Stimulated activated effector memory CD8-positive, alpha-beta T cell treated with anti-CD3 and anti-CD28 coated beads, Interleukin-12 subunit alpha, Interleukin-12 subunit beta, amount 100 ng/mL, for 72 hours (primary cell): ENCODE measurements around the gene FOXE1.

Source experiments
- ATAC-seq: fragments of 150-1000 bp; cut with Tn5 transposase; 2 replicates; pipeline ENCODE4 v1.10.0; 2021
- DNase-seq, 2 donors: peaks; one replicate each; pipeline ENCODE4 v3.0.0; 2021 to 2022; ENCODE audit warnings: low spot score in 2 of 2
- H3K27ac Mint-ChIP-seq: one replicate; pipeline ENCODE4 v1.8.0; 2022; ENCODE audit warnings: mild to moderate bottlenecking, mixed read lengths
- H3K36me3 Mint-ChIP-seq: one replicate; pipeline ENCODE4 v1.8.0; 2022; ENCODE audit warnings: mild to moderate bottlenecking, mixed read lengths
- H3K4me1 Mint-ChIP-seq: one replicate; pipeline ENCODE4 v1.8.0; 2022; ENCODE audit warnings: mixed read lengths
- H3K4me3 Mint-ChIP-seq: one replicate; pipeline ENCODE4 v1.8.0; 2022; ENCODE audit warnings: mild to moderate bottlenecking, mixed read lengths
- H3K9me3 Mint-ChIP-seq: one replicate; pipeline ENCODE4 v1.8.0; 2022; ENCODE audit warnings: mixed read lengths

FOXE1 gene

GRCh38 chr9:97873425-97873824 is 20.4 kb downstream of the FOXE1 start:
- Mint-ChIP-seq H3K9me3 (no peaks in the 10 kb centered on the region), H3K4me3 (no peak overlapping the region), H3K36me3 (no peaks in the 10 kb centered on the region), H3K27ac (no peak overlapping the region), H3K4me1 (no peaks in the 10 kb centered on the region)
- ATAC-seq (no peak), DNase-seq (no peak)

GRCh38 chr9:97873882-97874281 is 20.9 kb downstream of the FOXE1 start:
- no peaks in the 10 kb centered on the region for H3K36me3 Mint-ChIP-seq
- DNase-seq (no peak), ATAC-seq (no peak)
- no peak overlapping the region for H3K27ac Mint-ChIP-seq
- no peaks in the 10 kb centered on the region for H3K4me1 Mint-ChIP-seq
- H3K4me3 Mint-ChIP-seq = no peak overlapping the region
- H3K9me3 Mint-ChIP-seq = no peaks in the 10 kb centered on the region

DNA sequence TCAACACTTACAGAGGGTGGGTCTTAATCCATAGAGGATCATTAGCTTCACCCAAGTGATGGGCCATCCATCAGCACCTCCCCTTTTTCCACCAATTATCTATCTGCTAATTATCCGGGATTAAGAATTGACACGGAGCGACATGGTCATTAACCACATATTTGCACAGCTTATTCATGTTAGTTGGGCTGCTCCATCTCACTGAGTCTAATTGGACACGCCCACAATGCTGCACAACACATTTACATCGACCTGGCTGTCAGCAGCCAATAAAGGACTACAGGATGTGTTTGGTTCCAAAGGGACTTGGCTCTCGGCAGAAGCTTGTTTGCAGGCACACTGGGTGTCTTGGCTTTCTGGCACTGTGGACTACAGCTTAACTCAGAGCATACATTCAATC is 21.6 kb downstream of the FOXE1 start:
- no peaks in the 10 kb centered on the region for H3K36me3 Mint-ChIP-seq

DNA sequence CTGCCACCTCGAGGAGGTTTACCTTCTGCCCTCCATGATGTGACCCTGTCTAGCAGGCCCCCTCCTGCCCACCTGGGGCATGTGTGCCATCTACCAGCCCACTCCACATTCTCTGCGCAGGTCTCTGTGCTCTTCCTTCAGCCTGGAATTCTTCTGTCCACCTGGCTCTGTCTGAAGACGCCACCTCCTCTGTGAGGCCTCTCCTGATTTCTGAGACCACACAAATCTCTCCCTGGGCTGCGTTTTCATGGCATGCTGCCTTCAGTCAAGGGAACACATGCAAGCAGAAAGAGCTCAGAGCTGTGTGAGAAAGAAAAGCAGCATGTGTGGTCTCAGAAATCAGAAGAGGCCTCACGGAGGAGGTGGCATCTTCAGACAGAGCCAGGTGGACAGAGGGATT is 22.1 kb downstream of the FOXE1 start:
- no peaks in the 10 kb centered on the region for H3K4me1 Mint-ChIP-seq
- ATAC-seq (no peak), DNase-seq (no peak)
- H3K4me3 Mint-ChIP-seq = no peak overlapping the region
- no peak overlapping the region for H3K27ac Mint-ChIP-seq
- no peaks in the 10 kb centered on the region for H3K9me3 Mint-ChIP-seq
- H3K36me3 Mint-ChIP-seq = no peaks in the 10 kb centered on the region

More for the DNA sequence above, 21.6 kb downstream of the FOXE1 start:
- Mint-ChIP-seq H3K4me3 (no peak overlapping the region), H3K27ac (no peak overlapping the region), H3K4me1 (no peaks in the 10 kb centered on the region), H3K9me3 (no peaks in the 10 kb centered on the region)
- no peak for DNase-seq
- ATAC-seq = no peak

- H3K27ac Mint-ChIP-seq = no peak overlapping the region
- DNase-seq (no peak), ATAC-seq (no peak)
- no peaks in the 10 kb centered on the region for H3K4me1 Mint-ChIP-seq
- H3K36me3 Mint-ChIP-seq = no peaks in the 10 kb centered on the region
- no peak overlapping the region for H3K4me3 Mint-ChIP-seq
- no peaks in the 10 kb centered on the region for H3K9me3 Mint-ChIP-seq
Observed at GRCh38 chr9:97876061-97876460, 23.0 kb downstream of the FOXE1 start.

- Mint-ChIP-seq H3K4me3 (no peak overlapping the region), H3K4me1 (no peaks in the 10 kb centered on the region), H3K36me3 (no peaks in the 10 kb centered on the region), H3K9me3 (no peaks in the 10 kb centered on the region), H3K27ac (no peak overlapping the region)
- peak in 1 of 2 donors; percentile 7 for DNase-seq
- ATAC-seq = no peak
Observed at GRCh38 chr9:97880336-97880735, 27.3 kb downstream of the FOXE1 start.

DNA sequence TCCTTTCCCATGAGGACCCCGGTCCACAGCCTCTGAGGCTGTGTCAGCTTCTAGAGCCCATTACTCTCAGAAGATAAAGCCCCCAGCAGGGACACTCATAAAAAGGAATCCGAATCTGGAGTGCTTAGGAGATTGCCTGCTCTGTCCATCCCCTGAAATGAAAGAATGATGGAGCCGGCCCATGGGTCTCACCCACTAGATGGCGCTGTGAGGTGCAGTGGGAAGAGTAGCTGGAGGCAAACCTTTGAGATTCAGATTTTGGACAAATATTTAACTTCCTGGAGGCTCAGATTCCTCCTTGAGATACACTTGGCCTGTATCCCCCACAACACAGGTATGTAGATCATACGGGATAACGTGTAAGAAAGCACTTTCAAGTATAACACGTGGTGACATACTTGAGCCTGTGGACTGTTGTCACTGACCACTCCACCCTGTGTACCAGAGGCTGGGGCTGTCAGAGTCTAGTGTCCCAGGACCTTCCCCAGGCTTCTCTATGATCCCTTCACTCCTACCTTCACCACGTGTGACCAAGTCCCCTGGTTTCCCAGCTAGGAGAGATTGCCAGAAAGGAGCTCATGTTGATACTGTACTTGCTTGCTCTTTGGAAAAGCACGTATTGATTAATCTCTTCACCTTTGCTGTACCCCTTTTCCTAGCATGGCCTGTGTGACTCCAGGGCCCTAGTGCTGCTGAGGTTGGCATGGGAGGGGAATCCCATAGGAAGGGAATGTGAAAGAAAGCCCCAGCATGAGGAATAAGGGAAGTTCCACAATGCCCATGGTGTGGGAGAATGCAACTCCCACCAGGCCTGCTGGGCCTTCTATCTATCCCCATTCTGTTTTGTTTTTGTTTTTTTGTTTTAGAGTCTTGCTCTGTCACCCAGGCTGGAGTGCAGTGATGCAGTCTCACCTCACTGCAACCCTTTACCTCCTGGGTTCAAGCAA is 37.2 kb downstream of the FOXE1 start:
- no peaks in the 10 kb centered on the region for H3K36me3 Mint-ChIP-seq
- no peak overlapping the region for H3K4me3 Mint-ChIP-seq
- peaks cover 3% of the 10 kb centered on the region for H3K9me3 Mint-ChIP-seq
- no peak overlapping the region for H3K27ac Mint-ChIP-seq
- DNase-seq (peak; percentile 61 to 83), ATAC-seq (peak; percentile 70)
- H3K4me1 Mint-ChIP-seq = peaks cover 6% of the 10 kb centered on the region

- H3K27ac Mint-ChIP-seq = peak overlapping the region; percentile 43
- H3K9me3 Mint-ChIP-seq = peaks cover 3% of the 10 kb centered on the region
- no peaks in the 10 kb centered on the region for H3K36me3 Mint-ChIP-seq
- no peak overlapping the region for H3K4me3 Mint-ChIP-seq
- DNase-seq = no peak
- peaks cover 6% of the 10 kb centered on the region for H3K4me1 Mint-ChIP-seq
- ATAC-seq = no peak
Observed at GRCh38 chr9:97891736-97892135, 38.7 kb downstream of the FOXE1 start.

GRCh38 chr9:97892421-97892820 is 39.4 kb downstream of the FOXE1 start:
- H3K9me3 Mint-ChIP-seq = peaks cover 3% of the 10 kb centered on the region
- H3K4me3 Mint-ChIP-seq = no peak overlapping the region
- no peaks in the 10 kb centered on the region for H3K36me3 Mint-ChIP-seq
- DNase-seq = no peak
- ATAC-seq = no peak
- no peak overlapping the region for H3K27ac Mint-ChIP-seq
- H3K4me1 Mint-ChIP-seq = peaks cover 6% of the 10 kb centered on the region

GRCh38 chr9:97895211-97895610 is 42.2 kb downstream of the FOXE1 start:
- Mint-ChIP-seq H3K36me3 (no peaks in the 10 kb centered on the region), H3K4me3 (no peak overlapping the region), H3K9me3 (peaks cover 3% of the 10 kb centered on the region), H3K27ac (no peak overlapping the region), H3K4me1 (peaks cover under 1% of the 10 kb centered on the region)
- no peak for ATAC-seq
- DNase-seq = no peak

- no peak for DNase-seq
- no peaks in the 10 kb centered on the region for H3K36me3 Mint-ChIP-seq
- H3K27ac Mint-ChIP-seq = no peak overlapping the region
- ATAC-seq = no peak
- peaks cover under 1% of the 10 kb centered on the region for H3K4me1 Mint-ChIP-seq
- no peak overlapping the region for H3K4me3 Mint-ChIP-seq
- H3K9me3 Mint-ChIP-seq = peaks cover 3% of the 10 kb centered on the region
Observed at GRCh38 chr9:97895695-97896332, 42.8 kb downstream of the FOXE1 start.

DNA sequence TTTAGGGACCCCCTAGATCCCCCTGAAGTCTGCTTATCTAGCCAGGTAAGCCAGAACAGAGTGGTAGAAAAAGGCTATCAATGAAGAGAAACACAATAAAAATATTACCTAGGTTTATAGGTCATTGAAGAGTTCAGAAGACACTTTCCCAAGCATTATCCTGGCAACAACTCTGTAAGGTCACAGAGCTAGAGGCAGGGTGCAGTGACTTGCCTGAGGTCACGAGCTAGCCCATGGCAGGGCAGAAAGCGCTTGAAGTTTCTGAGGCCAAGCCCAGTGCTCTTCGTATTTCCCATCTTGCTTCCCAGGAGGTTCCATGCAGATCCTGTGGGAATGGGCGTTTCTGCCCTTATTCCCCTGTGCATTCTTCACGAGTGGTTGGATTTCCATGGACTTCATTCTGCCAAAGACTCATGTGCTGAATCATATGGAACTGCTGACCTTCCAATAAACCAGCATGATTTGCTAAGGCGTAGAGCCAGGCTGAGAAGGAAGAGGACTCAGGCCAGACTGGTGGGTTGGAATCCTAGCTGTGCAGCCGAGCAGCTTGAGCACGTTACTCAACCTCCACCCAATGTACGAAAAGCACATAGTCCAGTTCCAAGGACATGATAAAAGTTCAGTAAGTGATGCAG is 47.2 kb downstream of the FOXE1 start:
- H3K27ac Mint-ChIP-seq = no peak overlapping the region
- ATAC-seq = no peak
- H3K4me1 Mint-ChIP-seq = peaks cover 21% of the 10 kb centered on the region
- no peaks in the 10 kb centered on the region for H3K9me3 Mint-ChIP-seq
- H3K4me3 Mint-ChIP-seq = no peak overlapping the region
- peaks cover 17% of the 10 kb centered on the region for H3K36me3 Mint-ChIP-seq
- DNase-seq = no peak

DNA sequence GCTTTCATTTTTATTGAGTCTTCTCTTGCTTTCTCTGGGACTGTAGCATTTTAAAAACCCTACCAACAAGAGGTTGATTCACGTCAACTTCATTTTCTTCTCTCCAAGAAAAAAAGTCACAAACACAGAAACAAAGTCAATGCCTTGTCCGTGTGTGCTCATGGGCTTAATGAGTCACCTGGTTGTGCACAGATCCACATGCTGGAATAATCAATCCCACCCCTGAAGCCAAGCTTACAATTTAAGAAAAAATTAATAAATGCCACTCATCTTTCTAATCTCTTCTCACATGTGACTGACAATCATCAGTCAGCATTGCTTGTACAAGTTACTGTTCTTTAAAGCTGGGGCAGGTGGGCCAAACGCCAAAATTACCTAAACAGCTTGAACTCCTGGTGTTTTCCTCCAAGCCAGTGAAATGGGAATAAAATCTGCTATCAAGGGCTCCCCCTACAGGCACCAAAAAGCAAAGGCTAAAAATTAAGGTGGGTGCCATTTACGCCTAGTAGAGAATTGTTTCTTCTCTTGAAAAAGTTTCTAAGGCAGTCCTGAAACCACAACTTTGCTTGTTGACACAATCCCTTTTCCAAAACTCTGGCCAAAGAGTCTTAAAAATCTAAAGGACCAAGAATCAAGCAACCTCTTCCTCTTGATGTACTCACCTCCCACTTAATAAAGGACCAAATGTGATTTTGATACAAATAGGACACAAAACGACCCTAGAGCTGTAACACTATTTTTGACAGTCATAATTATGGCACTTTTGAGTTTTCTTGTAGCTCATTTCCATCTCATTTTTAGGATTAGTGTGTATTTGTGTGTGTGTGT is 47.9 kb downstream of the FOXE1 start:
- no peak overlapping the region for H3K4me3 Mint-ChIP-seq
- H3K27ac Mint-ChIP-seq = peak overlapping the region; percentile 76
- no peak for DNase-seq
- peaks cover 29% of the 10 kb centered on the region for H3K4me1 Mint-ChIP-seq
- no peak for ATAC-seq
- peaks cover 22% of the 10 kb centered on the region for H3K36me3 Mint-ChIP-seq
- H3K9me3 Mint-ChIP-seq = no peaks in the 10 kb centered on the region

DNA sequence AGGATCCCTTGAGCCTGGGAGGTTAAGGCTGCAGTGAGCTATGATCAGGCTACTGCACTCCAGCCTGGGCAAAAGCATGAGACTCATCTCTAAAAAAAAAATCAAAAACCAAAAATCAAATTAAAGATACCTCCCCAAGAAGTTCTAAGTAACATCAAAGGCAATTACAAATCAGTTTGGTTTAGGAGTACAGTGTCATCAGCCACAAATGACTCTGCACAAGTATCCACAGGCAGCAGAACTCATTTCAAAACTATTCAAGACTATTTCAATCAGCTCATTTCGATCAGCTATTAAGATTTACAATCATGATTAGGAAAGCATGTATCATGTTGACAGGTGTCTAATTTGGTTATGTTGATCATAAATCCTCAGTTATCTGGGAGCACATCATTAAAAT is 50.2 kb downstream of the FOXE1 start:
- H3K27ac Mint-ChIP-seq = peak overlapping the region; percentile 76
- no peaks in the 10 kb centered on the region for H3K9me3 Mint-ChIP-seq
- H3K4me3 Mint-ChIP-seq = no peak overlapping the region
- DNase-seq = no peak
- H3K36me3 Mint-ChIP-seq = peaks cover 37% of the 10 kb centered on the region
- peak; percentile 81 for ATAC-seq
- H3K4me1 Mint-ChIP-seq = peaks cover 49% of the 10 kb centered on the region

DNA sequence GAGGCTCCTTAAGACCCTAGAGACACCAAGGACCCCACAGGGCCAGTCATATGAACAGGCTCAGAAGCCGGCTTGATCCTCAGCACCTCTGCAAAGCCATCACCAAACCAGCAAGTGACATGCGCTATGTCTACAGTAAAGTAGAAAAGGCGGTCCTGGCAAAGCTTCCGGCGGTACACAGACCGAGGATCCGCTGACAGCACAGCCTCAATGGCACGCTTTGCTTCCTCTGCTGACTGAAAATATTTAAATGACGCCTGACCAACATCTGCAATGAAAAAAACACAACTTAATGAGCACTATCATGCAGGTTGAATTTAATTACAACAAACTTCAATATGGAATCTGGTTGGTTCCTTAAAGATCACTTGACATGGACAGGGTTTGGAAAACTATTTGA is 51.7 kb downstream of the FOXE1 start:
- DNase-seq = no peak
- Mint-ChIP-seq H3K4me3 (peak overlapping the region; percentile 71), H3K27ac (peak overlapping the region; percentile 90), H3K36me3 (peaks cover 50% of the 10 kb centered on the region), H3K4me1 (peaks cover 55% of the 10 kb centered on the region), H3K9me3 (no peaks in the 10 kb centered on the region)
- peak; percentile 76 for ATAC-seq
